ENCODE results near the gene SRL.

DNA sequence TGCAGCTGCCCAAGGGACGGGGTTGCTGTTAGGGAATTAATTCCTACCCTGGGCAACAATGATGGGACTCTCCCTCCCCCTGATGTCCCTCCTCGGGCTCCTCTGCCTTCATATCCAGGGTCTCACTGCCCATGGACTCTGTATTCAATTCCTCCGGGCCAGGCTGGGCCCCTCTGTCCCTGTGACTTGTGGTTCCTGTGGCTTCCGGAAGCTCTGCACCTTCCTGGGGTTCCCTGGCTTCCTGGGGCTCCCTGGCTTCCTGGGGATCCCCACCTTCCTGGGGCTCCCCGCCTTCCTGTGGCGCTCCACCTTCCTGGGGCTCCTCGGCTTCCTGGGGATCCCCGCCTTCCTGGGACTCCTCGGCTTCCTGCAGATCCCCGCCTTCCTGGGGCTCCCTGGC lies 35.2 kb downstream of the SRL start:
- TF ChIP-seq POLR2A (IDR thresholded peaks at IDR 0.05; ENCODE audit: low read length) (no peak), GATA1 (IDR thresholded peaks at IDR 0.05; ENCODE audit: low read depth, low read length) (no peak)

Data from erythroblast (primary cell).